ENCODE data around the gene CX3CL1. TPM values are rescaled to one million over a fixed set of nuclear protein-coding genes. Genes with fewer than 3 reads are reported as not detected.

CX3CL1 gene
- total RNA-seq, 1 experiment from 2014 or later: 0.69 TPM

GRCh38 chr16:57347858-57348257 is 24.4 kb upstream of the CX3CL1 start:
- Histone ChIP-seq H3K4me1 (no peaks in the 10 kb centered on the region), H3K27me3 (no peaks in the 10 kb centered on the region), H3K9me3 (replicated peaks) (peaks cover 3% of the 10 kb centered on the region; the same call in 1 of the 2 replicates), H3K27ac (no peak overlapping the region), H3K4me3 (no peak overlapping the region), H3K36me3 (no peaks in the 10 kb centered on the region)
- DNase-seq: no peak

- H3K27ac ChIP-seq: no peak overlapping the region
- H3K9me3 ChIP-seq (replicated peaks): peaks cover 3% of the 10 kb centered on the region; the same call in 1 of the 2 replicates
- H3K27me3 ChIP-seq: no peaks in the 10 kb centered on the region
- H3K4me3 ChIP-seq: no peak overlapping the region
- no peaks in the 10 kb centered on the region for H3K4me1 ChIP-seq
- no peaks in the 10 kb centered on the region for H3K36me3 ChIP-seq
- no peak for DNase-seq
Observed at GRCh38 chr16:57348327-57348726, 24.0 kb upstream of the CX3CL1 start.

- H3K9me3 ChIP-seq (replicated peaks): peaks cover 3% of the 10 kb centered on the region; the same call in 1 of the 2 replicates
- H3K4me3 ChIP-seq: no peak overlapping the region
- no peaks in the 10 kb centered on the region for H3K4me1 ChIP-seq
- DNase-seq: no peak
- 0 out of 2 replicates have a peak, but pooled peaks cover 2% of the 10 kb centered on the region for H3K27me3 ChIP-seq
- no peak overlapping the region for H3K27ac ChIP-seq
- no peaks in the 10 kb centered on the region for H3K36me3 ChIP-seq
Observed at GRCh38 chr16:57349212-57350031, 22.9 kb upstream of the CX3CL1 start.

- Histone ChIP-seq H3K27me3 (0 out of 2 replicates have a peak, but pooled peaks cover 2% of the 10 kb centered on the region), H3K9me3 (replicated peaks) (peaks cover 3% of the 10 kb centered on the region; the same call in 1 of the 2 replicates), H3K27ac (no peak overlapping the region), H3K4me3 (no peak overlapping the region), H3K36me3 (no peaks in the 10 kb centered on the region), H3K4me1 (no peaks in the 10 kb centered on the region)
- no peak for DNase-seq
Observed at GRCh38 chr16:57352636-57353047, 19.6 kb upstream of the CX3CL1 start.

- Histone ChIP-seq H3K27me3 (0 out of 2 replicates have a peak, but pooled peaks cover 2% of the 10 kb centered on the region), H3K36me3 (no peaks in the 10 kb centered on the region), H3K4me3 (no peak overlapping the region), H3K9me3 (replicated peaks) (no peaks in the 10 kb centered on the region), H3K27ac (no peak overlapping the region), H3K4me1 (no peaks in the 10 kb centered on the region)
- DNase-seq: no peak
Observed at GRCh38 chr16:57354311-57354710, 18.0 kb upstream of the CX3CL1 start.

- no peak for DNase-seq
- Histone ChIP-seq H3K27me3 (0 out of 2 replicates have a peak, but pooled peaks cover 2% of the 10 kb centered on the region), H3K4me3 (no peak overlapping the region), H3K4me1 (no peaks in the 10 kb centered on the region), H3K27ac (no peak overlapping the region), H3K36me3 (no peaks in the 10 kb centered on the region), H3K9me3 (replicated peaks) (no peaks in the 10 kb centered on the region)
Observed at GRCh38 chr16:57355898-57356414, 16.3 kb upstream of the CX3CL1 start.

- H3K4me3 ChIP-seq: no peak overlapping the region
- 0 out of 2 replicates have a peak, but pooled peaks cover 2% of the 10 kb centered on the region for H3K27me3 ChIP-seq
- no peaks in the 10 kb centered on the region for H3K9me3 ChIP-seq (replicated peaks)
- no peaks in the 10 kb centered on the region for H3K4me1 ChIP-seq
- no peak for DNase-seq
- H3K27ac ChIP-seq: no peak overlapping the region
- H3K36me3 ChIP-seq: no peaks in the 10 kb centered on the region
Observed at GRCh38 chr16:57356547-57356946, 15.7 kb upstream of the CX3CL1 start.

- Histone ChIP-seq H3K9me3 (replicated peaks) (no peaks in the 10 kb centered on the region), H3K4me1 (no peaks in the 10 kb centered on the region), H3K27ac (no peak overlapping the region), H3K4me3 (no peak overlapping the region), H3K27me3 (0 out of 2 replicates have a peak, but pooled peaks cover 2% of the 10 kb centered on the region), H3K36me3 (no peaks in the 10 kb centered on the region)
- DNase-seq: no peak
Observed at GRCh38 chr16:57357330-57358085, 14.8 kb upstream of the CX3CL1 start.

- no peaks in the 10 kb centered on the region for H3K4me1 ChIP-seq
- DNase-seq: no peak
- H3K27me3 ChIP-seq: 0 out of 2 replicates have a peak, but pooled peaks cover 5% of the 10 kb centered on the region
- H3K27ac ChIP-seq: no peak overlapping the region
- H3K4me3 ChIP-seq: no peak overlapping the region
- H3K36me3 ChIP-seq: no peaks in the 10 kb centered on the region
- no peaks in the 10 kb centered on the region for H3K9me3 ChIP-seq (replicated peaks)
Observed at GRCh38 chr16:57358086-57358420, 14.2 kb upstream of the CX3CL1 start.

- H3K36me3 ChIP-seq: no peaks in the 10 kb centered on the region
- no peaks in the 10 kb centered on the region for H3K4me1 ChIP-seq
- no peaks in the 10 kb centered on the region for H3K9me3 ChIP-seq (replicated peaks)
- H3K27ac ChIP-seq: no peak within 1 kb of the TSS
- no peak for DNase-seq
- H3K27me3 ChIP-seq: peaks cover 5% of the 10 kb centered on the region; the same call in 1 of the 2 replicates
- H3K4me3 ChIP-seq: no peak within 1 kb of the TSS
Observed at GRCh38 chr16:57358527-57359095, 13.7 kb upstream of the CX3CL1 start, which contains the start of gene CCL22. Gene CCL22, plus strand, starts transcription at chr16:57358783. Its CDS starts 34 bp downstream, at chr16:57358817.

GRCh38 chr16:57360321-57360935 is 11.9 kb upstream of the CX3CL1 start:
- H3K36me3 ChIP-seq: no peaks in the 10 kb centered on the region
- peaks cover 8% of the 10 kb centered on the region; the same call in 1 of the 2 replicates for H3K27me3 ChIP-seq
- H3K9me3 ChIP-seq (replicated peaks): no peaks in the 10 kb centered on the region
- no peak overlapping the region for H3K4me3 ChIP-seq
- H3K4me1 ChIP-seq: no peaks in the 10 kb centered on the region
- no peak overlapping the region for H3K27ac ChIP-seq
- no peak for DNase-seq

GRCh38 chr16:57361404-57361803 is 10.9 kb upstream of the CX3CL1 start:
- H3K27me3 ChIP-seq: peaks cover 15% of the 10 kb centered on the region; the same call in 1 of the 2 replicates
- no peak overlapping the region for H3K27ac ChIP-seq
- H3K9me3 ChIP-seq (replicated peaks): no peaks in the 10 kb centered on the region
- no peak overlapping the region for H3K4me3 ChIP-seq
- no peak for DNase-seq
- no peaks in the 10 kb centered on the region for H3K4me1 ChIP-seq
- H3K36me3 ChIP-seq: no peaks in the 10 kb centered on the region

GRCh38 chr16:57364143-57364542 is 8.1 kb upstream of the CX3CL1 start:
- no peak for DNase-seq
- Histone ChIP-seq H3K27ac (no peak overlapping the region), H3K9me3 (replicated peaks) (no peaks in the 10 kb centered on the region), H3K4me1 (no peaks in the 10 kb centered on the region), H3K27me3 (peaks cover 15% of the 10 kb centered on the region), H3K4me3 (no peak overlapping the region), H3K36me3 (no peaks in the 10 kb centered on the region)

GRCh38 chr16:57366544-57367040 is 5.7 kb upstream of the CX3CL1 start:
- no peak overlapping the region for H3K27ac ChIP-seq
- no peaks in the 10 kb centered on the region for H3K9me3 ChIP-seq (replicated peaks)
- no peaks in the 10 kb centered on the region for H3K36me3 ChIP-seq
- H3K4me3 ChIP-seq: no peak overlapping the region
- DNase-seq: no peak
- no peaks in the 10 kb centered on the region for H3K4me1 ChIP-seq
- H3K27me3 ChIP-seq: peaks cover 15% of the 10 kb centered on the region
